Suprapubic skin (tissue), 4 donors: ENCODE measurements around the gene GAS2L2.

Experiments used
- EP300 ChIP-seq: sonication (generic); formaldehyde crosslinking; IDR thresholded peaks from one replicate; pipeline ENCODE4 v1.6.1; 2017; ENCODE audit warnings: antibody characterized with exemption
- POLR2AphosphoS5 ChIP-seq, 3 donors: sonication (generic); formaldehyde crosslinking; IDR thresholded peaks; one replicate each; pipeline ENCODE4 v1.6.1; 2017; ENCODE audit warnings: antibody characterized with exemption in 3 of 3
- TF ChIP-seq, protein P1 (sequence below), 2 donors: fragments of 200-600 bp in 1 of 2; fragments of 450-650 bp in 1 of 2; sonication (generic) in 1 of 2; IDR thresholded peaks; one replicate each; pipeline ENCODE4 v1.5.1; 2016 to 2019; ENCODE audit warnings: antibody characterized with exemption in 2 of 2, mild to moderate bottlenecking in 1 of 2, moderate library complexity in 1 of 2

DNA sequence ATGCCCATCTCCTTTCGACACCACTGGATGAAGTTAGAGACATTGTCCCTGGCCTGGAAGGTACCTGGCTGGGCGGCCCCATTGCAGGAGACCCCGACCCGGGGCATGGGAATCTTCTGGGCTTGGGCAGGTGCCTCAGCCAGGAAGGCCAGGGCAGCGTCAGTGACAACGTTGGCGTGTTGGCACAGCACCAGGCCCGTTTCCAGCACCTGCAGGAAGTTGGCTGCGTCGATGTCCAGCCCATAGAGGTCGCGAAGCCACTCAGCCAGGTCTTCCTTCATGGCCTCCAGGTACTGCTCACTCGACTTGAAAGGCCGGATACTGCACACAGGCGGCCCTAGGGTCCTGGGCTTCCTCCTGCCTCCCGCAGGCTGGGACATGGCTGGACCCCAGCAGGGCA, 568 bp downstream of the GAS2L2 start:
- TF ChIP-seq EP300 (no peak), POLR2AphosphoS5 (IDR thresholded peaks at IDR 0.05) (no peak)
- TF ChIP-seq, protein P1, sequence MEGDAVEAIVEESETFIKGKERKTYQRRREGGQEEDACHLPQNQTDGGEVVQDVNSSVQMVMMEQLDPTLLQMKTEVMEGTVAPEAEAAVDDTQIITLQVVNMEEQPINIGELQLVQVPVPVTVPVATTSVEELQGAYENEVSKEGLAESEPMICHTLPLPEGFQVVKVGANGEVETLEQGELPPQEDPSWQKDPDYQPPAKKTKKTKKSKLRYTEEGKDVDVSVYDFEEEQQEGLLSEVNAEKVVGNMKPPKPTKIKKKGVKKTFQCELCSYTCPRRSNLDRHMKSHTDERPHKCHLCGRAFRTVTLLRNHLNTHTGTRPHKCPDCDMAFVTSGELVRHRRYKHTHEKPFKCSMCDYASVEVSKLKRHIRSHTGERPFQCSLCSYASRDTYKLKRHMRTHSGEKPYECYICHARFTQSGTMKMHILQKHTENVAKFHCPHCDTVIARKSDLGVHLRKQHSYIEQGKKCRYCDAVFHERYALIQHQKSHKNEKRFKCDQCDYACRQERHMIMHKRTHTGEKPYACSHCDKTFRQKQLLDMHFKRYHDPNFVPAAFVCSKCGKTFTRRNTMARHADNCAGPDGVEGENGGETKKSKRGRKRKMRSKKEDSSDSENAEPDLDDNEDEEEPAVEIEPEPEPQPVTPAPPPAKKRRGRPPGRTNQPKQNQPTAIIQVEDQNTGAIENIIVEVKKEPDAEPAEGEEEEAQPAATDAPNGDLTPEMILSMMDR (IDR thresholded peaks at IDR 0.05) = no peak
